Upper lobe of right lung (tissue), 1 donor: ENCODE data around the gene SRGAP1. TPM values are rescaled to one million over a fixed set of nuclear protein-coding genes. Genes with fewer than 3 reads are reported as not detected.

Source experiments
- ATAC-seq: fragments of 200-7000 bp; cut with Tn5 transposase; one replicate; pipeline ENCODE4 v1.9.1; 2020; ENCODE audit warnings: mild to moderate bottlenecking, moderate library complexity
- DNase-seq: peaks from one replicate; pipeline ENCODE4 v3.0.0-alpha.2; 2020
- H3K27ac ChIP-seq: fragments of 200-600 bp; one replicate; pipeline ENCODE4 v1.8.0; 2022
- H3K27me3 ChIP-seq: fragments of 200-600 bp; one replicate; pipeline ENCODE4 v1.8.0; 2022; ENCODE audit warnings: mild to moderate bottlenecking
- H3K36me3 ChIP-seq: fragments of 200-600 bp; one replicate; pipeline ENCODE4 v1.8.0; 2022
- H3K4me1 ChIP-seq: fragments of 200-600 bp; one replicate; pipeline ENCODE4 v1.8.0; 2022
- H3K4me3 ChIP-seq: fragments of 200-600 bp; one replicate; pipeline ENCODE4 v1.8.0; 2022; ENCODE audit warnings: mild to moderate bottlenecking
- H3K9me3 ChIP-seq: fragments of 200-600 bp; one replicate; pipeline ENCODE4 v1.8.0; 2022
- CTCF ChIP-seq: fragments of 200-600 bp; IDR thresholded peaks from one replicate; pipeline ENCODE4 v1.8.0; 2022; ENCODE audit warnings: antibody characterized with exemption
- intact Hi-C: fragments of 100-400 bp; cut with DNase I; formaldehyde crosslinking; loops from one replicate; pipeline ENCODE4 v1.11.0; 2022
- total RNA-seq: library from RNA; stranded (reverse); fragmentation: NEBNext Ultra II Directional; extraction: Animal tissue kit (Norgen Biotek cat#: 25700); gene quantifications from one replicate; pipeline ENCODE4 v1.2.1, GENCODE V29; 2021
- donor health status: DM: no; HTN: yes; CAD: no; lungs with severe emphysema.

Gene SRGAP1
- total RNA-seq, 1 donor from 2014 or later = 11.4 TPM

- no peaks in the 10 kb centered on the region for H3K27me3 ChIP-seq
- H3K27ac ChIP-seq = no peak overlapping the region
- no peak overlapping the region for H3K4me3 ChIP-seq
- no peaks in the 10 kb centered on the region for H3K9me3 ChIP-seq
- H3K4me1 ChIP-seq = peaks cover 33% of the 10 kb centered on the region
- DNase-seq (no peak), ATAC-seq (no peak)
- intact Hi-C loops = no loop called here
- no peak for TF ChIP-seq CTCF
- no peaks in the 10 kb centered on the region for H3K36me3 ChIP-seq
Measured at GRCh38 chr12:63916561-63917476, 72.3 kb downstream of the SRGAP1 start.

- no peak for TF ChIP-seq CTCF
- DNase-seq (no peak), ATAC-seq (no peak)
- no peak overlapping the region for H3K4me3 ChIP-seq
- peaks cover 33% of the 10 kb centered on the region for H3K4me1 ChIP-seq
- H3K36me3 ChIP-seq = no peaks in the 10 kb centered on the region
- no peaks in the 10 kb centered on the region for H3K27me3 ChIP-seq
- no peak overlapping the region for H3K27ac ChIP-seq
- intact Hi-C loops = no loop called here
- no peaks in the 10 kb centered on the region for H3K9me3 ChIP-seq
Measured at GRCh38 chr12:63917477-63917862, 73.0 kb downstream of the SRGAP1 start.

GRCh38 chr12:63917864-63918799, 73.6 kb downstream of the SRGAP1 start:
- DNase-seq (no peak), ATAC-seq (peak; percentile 88)
- no peaks in the 10 kb centered on the region for H3K27me3 ChIP-seq
- no peak overlapping the region for H3K27ac ChIP-seq
- peaks cover 28% of the 10 kb centered on the region for H3K4me1 ChIP-seq
- H3K36me3 ChIP-seq = no peaks in the 10 kb centered on the region
- intact Hi-C loops = no loop called here
- no peak for TF ChIP-seq CTCF
- no peak overlapping the region for H3K4me3 ChIP-seq
- no peaks in the 10 kb centered on the region for H3K9me3 ChIP-seq

GRCh38 chr12:63918800-63919300, 74.3 kb downstream of the SRGAP1 start:
- DNase-seq (no peak), ATAC-seq (no peak)
- no peaks in the 10 kb centered on the region for H3K9me3 ChIP-seq
- TF ChIP-seq CTCF = no peak
- H3K4me3 ChIP-seq = no peak overlapping the region
- H3K4me1 ChIP-seq = peaks cover 28% of the 10 kb centered on the region
- H3K27me3 ChIP-seq = no peaks in the 10 kb centered on the region
- no peaks in the 10 kb centered on the region for H3K36me3 ChIP-seq
- intact Hi-C loops = no loop called here
- no peak overlapping the region for H3K27ac ChIP-seq

- Histone ChIP-seq H3K9me3 (no peaks in the 10 kb centered on the region), H3K27me3 (no peaks in the 10 kb centered on the region), H3K4me1 (peaks cover 28% of the 10 kb centered on the region), H3K4me3 (no peak overlapping the region), H3K27ac (no peak overlapping the region), H3K36me3 (no peaks in the 10 kb centered on the region)
- ATAC-seq (no peak), DNase-seq (no peak)
- no peak for TF ChIP-seq CTCF
- intact Hi-C loops = no loop called here
Measured at GRCh38 chr12:63919756-63920155, 75.3 kb downstream of the SRGAP1 start.
